ENCODE data around the gene CMC2.

CMC2 gene

DNA sequence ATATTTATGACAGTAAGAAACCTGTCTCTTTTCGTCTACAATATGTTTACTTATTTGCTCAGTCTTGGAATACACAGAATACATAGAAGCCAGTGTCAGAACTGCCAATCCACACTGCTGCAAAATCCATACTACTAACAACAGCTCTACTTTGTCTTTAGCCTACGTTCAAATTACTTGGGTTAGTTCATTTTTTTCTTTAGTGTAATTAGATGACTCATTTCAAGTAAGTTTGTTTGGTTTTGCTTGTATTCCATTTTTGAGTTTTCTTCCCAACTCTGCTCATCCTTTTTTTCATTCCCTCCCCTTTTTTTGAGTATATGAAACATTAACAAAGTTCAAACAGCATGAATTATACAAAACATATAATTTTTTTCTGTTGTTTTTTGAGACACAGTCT lies 16.9 kb downstream of the CMC2 start:
- no peak overlapping the region for H3K27ac ChIP-seq (ENCODE audit: low read length)
- H3K4me3 ChIP-seq (ENCODE audit: low read length) = no peak overlapping the region

DNA sequence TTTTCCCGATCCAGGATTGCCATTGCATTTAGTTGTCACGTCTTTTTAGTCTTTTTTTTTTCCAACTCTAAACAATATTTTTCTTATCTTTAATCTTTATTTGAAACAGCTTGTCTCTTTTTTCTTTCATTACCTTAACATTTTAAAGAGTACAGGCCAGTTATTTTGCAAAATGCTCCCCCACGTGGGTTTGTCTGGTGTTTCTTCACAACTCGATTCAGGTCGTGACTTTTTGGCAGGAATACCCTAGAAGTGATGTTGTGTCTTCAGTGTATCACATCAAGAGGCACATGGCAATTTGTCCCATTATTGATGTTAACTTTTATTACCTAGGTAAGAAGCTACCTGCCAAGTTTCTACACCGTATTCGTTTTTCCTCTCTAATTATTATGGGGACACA lies 17.9 kb downstream of the CMC2 start:
- Histone ChIP-seq H3K36me3 (ENCODE audit: control insufficient read depth, low read depth, low read length) (peaks cover 11% of the 10 kb centered on the region), H3K9ac (ENCODE audit: low read length) (no peak overlapping the region)

More for the DNA sequence above, 16.9 kb downstream of the CMC2 start:
- H3K4me1 ChIP-seq (ENCODE audit: control insufficient read depth, low read depth, low read length) = peaks cover 21% of the 10 kb centered on the region
- H3K27me3 ChIP-seq (ENCODE audit: control insufficient read depth, insufficient read depth, low read length) = peaks cover 22% of the 10 kb centered on the region
- peaks cover 8% of the 10 kb centered on the region for H3K36me3 ChIP-seq (ENCODE audit: control insufficient read depth, low read depth, low read length)
- no peaks in the 10 kb centered on the region for H3K9me3 ChIP-seq (ENCODE audit: control insufficient read depth, low read depth, low read length)
- H3K9ac ChIP-seq (ENCODE audit: low read length) = no peak overlapping the region

GRCh38 chr16:80986557-80986956 lies 20.1 kb downstream of the CMC2 start:
- no peak overlapping the region for H3K9ac ChIP-seq (ENCODE audit: low read length)
- H3K27ac ChIP-seq (ENCODE audit: low read length) = no peak overlapping the region
- peaks cover 21% of the 10 kb centered on the region for H3K4me1 ChIP-seq (ENCODE audit: control insufficient read depth, low read depth, low read length)
- H3K36me3 ChIP-seq (ENCODE audit: control insufficient read depth, low read depth, low read length) = peaks cover 8% of the 10 kb centered on the region
- H3K27me3 ChIP-seq (ENCODE audit: control insufficient read depth, insufficient read depth, low read length) = peaks cover 22% of the 10 kb centered on the region
- no peaks in the 10 kb centered on the region for H3K9me3 ChIP-seq (ENCODE audit: control insufficient read depth, low read depth, low read length)
- H3K4me3 ChIP-seq (ENCODE audit: low read length) = no peak overlapping the region

More for the DNA sequence above, 17.9 kb downstream of the CMC2 start:
- Histone ChIP-seq H3K4me1 (ENCODE audit: control insufficient read depth, low read depth, low read length) (peaks cover 21% of the 10 kb centered on the region), H3K27me3 (ENCODE audit: control insufficient read depth, insufficient read depth, low read length) (peaks cover 22% of the 10 kb centered on the region), H3K4me3 (ENCODE audit: low read length) (no peak overlapping the region), H3K27ac (ENCODE audit: low read length) (no peak overlapping the region), H3K9me3 (ENCODE audit: control insufficient read depth, low read depth, low read length) (no peaks in the 10 kb centered on the region)

- Histone ChIP-seq H3K4me3 (ENCODE audit: low read length) (no peak overlapping the region), H3K9me3 (ENCODE audit: control insufficient read depth, low read depth, low read length) (no peaks in the 10 kb centered on the region), H3K27me3 (ENCODE audit: control insufficient read depth, insufficient read depth, low read length) (peaks cover 22% of the 10 kb centered on the region), H3K9ac (ENCODE audit: low read length) (no peak overlapping the region), H3K4me1 (ENCODE audit: control insufficient read depth, low read depth, low read length) (peaks cover 21% of the 10 kb centered on the region), H3K36me3 (ENCODE audit: control insufficient read depth, low read depth, low read length) (peaks cover 8% of the 10 kb centered on the region), H3K27ac (ENCODE audit: low read length) (no peak overlapping the region)
Measured at GRCh38 chr16:80985611-80986010, 21.1 kb downstream of the CMC2 start.

DNA sequence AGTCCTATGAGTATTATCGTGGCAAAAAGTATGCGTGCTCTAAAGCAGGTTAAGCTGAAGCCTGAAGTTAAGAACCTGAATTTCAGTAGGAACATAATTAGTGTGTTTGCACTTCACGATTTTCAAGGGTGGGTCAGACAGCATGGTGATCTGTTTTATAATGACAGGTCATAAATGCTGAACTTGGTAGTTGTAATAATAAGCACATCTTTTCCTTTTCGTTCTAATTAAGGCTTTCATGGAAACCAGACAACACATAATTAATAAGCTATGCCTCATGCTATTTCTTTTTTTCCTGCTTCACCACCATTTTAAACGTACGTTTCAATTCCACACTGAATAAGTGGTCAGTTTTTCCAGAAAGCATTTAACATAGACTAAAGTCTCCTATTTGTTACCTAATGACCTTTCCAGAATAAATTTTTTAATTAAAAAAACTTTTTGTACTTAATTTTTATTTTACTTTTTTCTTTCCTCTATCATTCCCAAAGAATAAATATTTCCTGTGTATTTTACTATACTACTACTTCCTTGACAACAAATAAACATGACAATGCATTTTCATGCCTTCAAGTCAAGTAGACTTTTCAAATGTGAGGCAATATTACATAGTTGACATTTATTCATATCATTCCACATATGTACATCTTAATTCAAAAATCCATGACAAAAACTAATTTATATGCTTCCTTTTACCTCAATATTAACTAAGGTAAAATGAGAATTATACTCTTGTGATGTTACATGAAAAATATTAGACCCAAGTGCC lies 22.4 kb downstream of the CMC2 start:
- peaks cover 9% of the 10 kb centered on the region for H3K36me3 ChIP-seq (ENCODE audit: control insufficient read depth, low read depth, low read length)
- no peak overlapping the region for H3K4me3 ChIP-seq (ENCODE audit: low read length)
- no peak overlapping the region for H3K27ac ChIP-seq (ENCODE audit: low read length)
- H3K9ac ChIP-seq (ENCODE audit: low read length) = no peak overlapping the region
- H3K4me1 ChIP-seq (ENCODE audit: control insufficient read depth, low read depth, low read length) = peaks cover 21% of the 10 kb centered on the region
- peaks cover 22% of the 10 kb centered on the region for H3K27me3 ChIP-seq (ENCODE audit: control insufficient read depth, insufficient read depth, low read length)
- no peaks in the 10 kb centered on the region for H3K9me3 ChIP-seq (ENCODE audit: control insufficient read depth, low read depth, low read length)

GRCh38 chr16:80982646-80983045 lies 24.0 kb downstream of the CMC2 start:
- no peak overlapping the region for H3K9ac ChIP-seq (ENCODE audit: low read length)
- no peaks in the 10 kb centered on the region for H3K9me3 ChIP-seq (ENCODE audit: control insufficient read depth, low read depth, low read length)
- peaks cover 15% of the 10 kb centered on the region for H3K27me3 ChIP-seq (ENCODE audit: control insufficient read depth, insufficient read depth, low read length)
- peaks cover 13% of the 10 kb centered on the region for H3K4me1 ChIP-seq (ENCODE audit: control insufficient read depth, low read depth, low read length)
- no peak overlapping the region for H3K27ac ChIP-seq (ENCODE audit: low read length)
- peaks cover 9% of the 10 kb centered on the region for H3K36me3 ChIP-seq (ENCODE audit: control insufficient read depth, low read depth, low read length)
- no peak overlapping the region for H3K4me3 ChIP-seq (ENCODE audit: low read length)

GRCh38 chr16:80981103-80981502 lies 25.6 kb downstream of the CMC2 start:
- Histone ChIP-seq H3K4me3 (ENCODE audit: low read length) (no peak overlapping the region), H3K27ac (ENCODE audit: low read length) (no peak overlapping the region), H3K36me3 (ENCODE audit: control insufficient read depth, low read depth, low read length) (peaks cover 9% of the 10 kb centered on the region), H3K9me3 (ENCODE audit: control insufficient read depth, low read depth, low read length) (no peaks in the 10 kb centered on the region), H3K27me3 (ENCODE audit: control insufficient read depth, insufficient read depth, low read length) (peaks cover 2% of the 10 kb centered on the region), H3K9ac (ENCODE audit: low read length) (no peak overlapping the region), H3K4me1 (ENCODE audit: control insufficient read depth, low read depth, low read length) (no peaks in the 10 kb centered on the region)

- H3K36me3 ChIP-seq (ENCODE audit: control insufficient read depth, low read depth, low read length) = peaks cover 12% of the 10 kb centered on the region
- peaks cover 5% of the 10 kb centered on the region for H3K4me1 ChIP-seq (ENCODE audit: control insufficient read depth, low read depth, low read length)
- H3K9ac ChIP-seq (ENCODE audit: low read length) = no peak overlapping the region
- H3K9me3 ChIP-seq (ENCODE audit: control insufficient read depth, low read depth, low read length) = no peaks in the 10 kb centered on the region
- H3K27me3 ChIP-seq (ENCODE audit: control insufficient read depth, insufficient read depth, low read length) = no peaks in the 10 kb centered on the region
- H3K4me3 ChIP-seq (ENCODE audit: low read length) = no peak overlapping the region
- no peak overlapping the region for H3K27ac ChIP-seq (ENCODE audit: low read length)
Measured at GRCh38 chr16:80976946-80977345, 29.7 kb downstream of the CMC2 start.

DNA sequence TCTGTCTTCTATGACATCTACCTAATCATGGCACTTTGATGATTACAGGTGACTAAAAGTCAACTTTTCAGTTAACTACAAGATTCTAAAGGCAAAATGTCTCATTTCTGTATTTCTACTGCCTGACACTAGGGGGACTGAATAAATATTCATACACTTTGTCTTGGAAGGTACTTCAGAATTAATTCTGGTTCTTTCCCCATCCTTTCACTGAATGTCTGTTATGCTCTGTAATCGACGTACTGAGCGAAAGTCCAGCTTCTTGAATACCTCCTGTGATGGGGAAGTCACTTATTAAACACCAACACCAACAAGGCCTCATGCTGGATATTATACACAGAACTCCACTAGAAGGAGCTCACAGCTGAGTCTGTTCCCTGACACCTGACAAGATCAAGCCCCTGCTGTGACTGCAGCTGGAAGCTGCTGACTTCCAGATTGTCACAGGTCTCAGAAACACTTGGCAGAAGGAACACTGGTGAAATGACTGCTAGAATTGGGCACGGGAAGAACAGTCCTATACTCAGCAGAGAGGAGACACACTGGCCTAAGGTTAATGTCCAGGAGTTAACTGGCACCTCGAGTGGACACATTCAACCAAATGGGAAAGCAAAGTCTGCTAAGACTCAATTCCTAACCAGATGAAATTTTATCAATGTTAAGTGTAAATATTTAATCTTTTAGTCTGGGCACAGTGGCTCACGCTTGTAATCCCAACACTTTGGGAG lies 31.9 kb downstream of the CMC2 start:
- Histone ChIP-seq H3K4me1 (ENCODE audit: control insufficient read depth, low read depth, low read length) (peaks cover 5% of the 10 kb centered on the region), H3K9me3 (ENCODE audit: control insufficient read depth, low read depth, low read length) (no peaks in the 10 kb centered on the region), H3K27ac (ENCODE audit: low read length) (no peak overlapping the region), H3K27me3 (ENCODE audit: control insufficient read depth, insufficient read depth, low read length) (no peaks in the 10 kb centered on the region), H3K9ac (ENCODE audit: low read length) (no peak overlapping the region), H3K4me3 (ENCODE audit: low read length) (no peak overlapping the region), H3K36me3 (ENCODE audit: control insufficient read depth, low read depth, low read length) (peaks cover 7% of the 10 kb centered on the region)

DNA sequence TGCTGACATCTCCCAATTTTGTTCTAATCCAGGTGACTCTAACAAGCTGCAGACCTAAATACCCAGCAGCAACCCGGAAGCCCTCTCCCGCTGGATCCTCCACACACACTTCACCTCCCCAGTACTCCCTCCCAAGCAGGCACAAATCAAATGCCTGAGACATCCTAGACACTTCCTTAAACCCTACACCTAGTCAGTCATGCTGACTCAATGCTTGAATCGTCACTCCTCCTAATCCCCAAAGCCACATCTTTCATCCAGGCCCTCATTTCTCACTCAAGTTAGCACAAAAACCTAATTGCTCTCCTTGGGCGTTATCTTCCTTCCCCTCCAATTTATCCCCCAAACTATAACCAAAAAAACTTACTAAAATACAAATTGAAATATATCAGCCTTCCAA lies 32.7 kb downstream of the CMC2 start:
- H3K36me3 ChIP-seq (ENCODE audit: control insufficient read depth, low read depth, low read length) = peaks cover 7% of the 10 kb centered on the region
- no peak overlapping the region for H3K9ac ChIP-seq (ENCODE audit: low read length)
- H3K27ac ChIP-seq (ENCODE audit: low read length) = no peak overlapping the region
- no peak overlapping the region for H3K4me3 ChIP-seq (ENCODE audit: low read length)
- no peaks in the 10 kb centered on the region for H3K9me3 ChIP-seq (ENCODE audit: control insufficient read depth, low read depth, low read length)
- peaks cover 5% of the 10 kb centered on the region for H3K4me1 ChIP-seq (ENCODE audit: control insufficient read depth, low read depth, low read length)
- H3K27me3 ChIP-seq (ENCODE audit: control insufficient read depth, insufficient read depth, low read length) = no peaks in the 10 kb centered on the region

GRCh38 chr16:80972611-80973010 lies 34.1 kb downstream of the CMC2 start:
- Histone ChIP-seq H3K4me1 (ENCODE audit: control insufficient read depth, low read depth, low read length) (peaks cover 5% of the 10 kb centered on the region), H3K4me3 (ENCODE audit: low read length) (no peak overlapping the region), H3K27ac (ENCODE audit: low read length) (no peak overlapping the region), H3K27me3 (ENCODE audit: control insufficient read depth, insufficient read depth, low read length) (no peaks in the 10 kb centered on the region), H3K9ac (ENCODE audit: low read length) (no peak overlapping the region), H3K9me3 (ENCODE audit: control insufficient read depth, low read depth, low read length) (no peaks in the 10 kb centered on the region), H3K36me3 (ENCODE audit: control insufficient read depth, low read depth, low read length) (peaks cover 7% of the 10 kb centered on the region)

DNA sequence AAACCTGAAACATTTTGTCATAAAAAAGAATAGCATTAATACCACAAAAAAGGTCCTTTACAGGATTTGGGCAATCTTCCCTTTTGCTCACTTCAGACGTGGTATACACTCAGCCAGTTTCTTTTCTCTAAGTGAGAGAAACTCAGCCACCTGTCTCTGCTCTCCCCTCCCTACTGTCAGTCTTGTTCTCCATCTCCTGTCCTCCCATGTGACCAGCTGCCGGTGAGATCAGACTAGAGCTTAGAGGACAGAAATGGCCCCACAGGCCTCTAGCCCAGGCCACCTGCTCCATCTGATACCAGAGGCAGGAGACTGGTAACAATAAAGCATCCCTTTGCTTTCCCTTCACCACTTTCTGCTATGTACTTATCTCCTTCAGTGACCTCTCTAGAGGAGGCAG lies 34.9 kb downstream of the CMC2 start:
- no peak overlapping the region for H3K4me3 ChIP-seq (ENCODE audit: low read length)
- no peaks in the 10 kb centered on the region for H3K9me3 ChIP-seq (ENCODE audit: control insufficient read depth, low read depth, low read length)
- H3K4me1 ChIP-seq (ENCODE audit: control insufficient read depth, low read depth, low read length) = peaks cover 5% of the 10 kb centered on the region
- H3K36me3 ChIP-seq (ENCODE audit: control insufficient read depth, low read depth, low read length) = peaks cover 7% of the 10 kb centered on the region
- H3K27me3 ChIP-seq (ENCODE audit: control insufficient read depth, insufficient read depth, low read length) = no peaks in the 10 kb centered on the region
- no peak overlapping the region for H3K27ac ChIP-seq (ENCODE audit: low read length)
- no peak overlapping the region for H3K9ac ChIP-seq (ENCODE audit: low read length)
